ENCODE data around the gene STRN3.

The STRN3 gene

DNA sequence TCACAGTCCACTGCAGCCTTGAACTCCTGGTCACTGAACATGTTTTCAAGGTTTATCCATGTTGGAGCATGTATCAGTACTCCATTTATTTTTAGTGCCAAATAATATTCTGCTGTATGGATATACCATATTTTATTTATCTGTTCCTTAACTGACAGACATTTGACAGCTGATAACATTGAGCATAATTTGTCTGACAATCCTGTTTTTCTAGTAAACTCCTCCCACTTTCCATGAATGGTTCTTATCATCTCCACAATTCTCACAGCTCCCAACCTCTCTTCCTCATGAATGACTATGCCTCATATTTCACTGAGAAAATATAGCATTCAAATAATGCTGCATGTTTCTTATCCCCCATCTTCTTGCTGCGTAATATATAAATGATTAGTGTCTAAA lies 118.5 kb downstream of the STRN3 start:
- no peak for ATAC-seq
- TF ChIP-seq ARNTL (CRISPR knock-in tag; IDR thresholded peaks at IDR 0.05; ENCODE audit: borderline replicate concordance, low read depth) (no peak), ZNF8 (CRISPR knock-in tag; IDR thresholded peaks at IDR 0.05) (no peak), RARB (CRISPR knock-in tag; IDR thresholded peaks at IDR 0.05) (no peak), ZC3H10 (CRISPR knock-in tag; IDR thresholded peaks at IDR 0.05) (no peak), SNAI2 (CRISPR knock-in tag; IDR thresholded peaks at IDR 0.05) (no peak), CSDC2 (CRISPR knock-in tag; IDR thresholded peaks at IDR 0.05) (no peak), PPARA (CRISPR knock-in tag; IDR thresholded peaks at IDR 0.05; ENCODE audit: borderline replicate concordance) (no peak), BACH2 (CRISPR knock-in tag; IDR thresholded peaks at IDR 0.05; ENCODE audit: borderline replicate concordance) (no peak), ISL1 (CRISPR knock-in tag; IDR thresholded peaks at IDR 0.05) (no peak), CREB5 (CRISPR knock-in tag; IDR thresholded peaks at IDR 0.05; ENCODE audit: low read depth) (no peak), CSRNP3 (CRISPR knock-in tag; IDR thresholded peaks at IDR 0.05) (no peak), ZNF70 (CRISPR knock-in tag; IDR thresholded peaks at IDR 0.05) (no peak), TCF4 (CRISPR knock-in tag; IDR thresholded peaks at IDR 0.05; ENCODE audit: borderline replicate concordance) (no peak), GLIS3 (CRISPR knock-in tag; IDR thresholded peaks at IDR 0.05) (no peak), OSR1 (CRISPR knock-in tag; IDR thresholded peaks at IDR 0.05) (no peak), ZNF565 (CRISPR knock-in tag; conservative IDR thresholded peaks at IDR 0.05; ENCODE audit: low read depth) (no peak), TOX (CRISPR knock-in tag; IDR thresholded peaks at IDR 0.05; ENCODE audit: borderline replicate concordance) (no peak), TSHZ2 (CRISPR knock-in tag; IDR thresholded peaks at IDR 0.05) (no peak)
- TF ChIP-seq, protein P1, sequence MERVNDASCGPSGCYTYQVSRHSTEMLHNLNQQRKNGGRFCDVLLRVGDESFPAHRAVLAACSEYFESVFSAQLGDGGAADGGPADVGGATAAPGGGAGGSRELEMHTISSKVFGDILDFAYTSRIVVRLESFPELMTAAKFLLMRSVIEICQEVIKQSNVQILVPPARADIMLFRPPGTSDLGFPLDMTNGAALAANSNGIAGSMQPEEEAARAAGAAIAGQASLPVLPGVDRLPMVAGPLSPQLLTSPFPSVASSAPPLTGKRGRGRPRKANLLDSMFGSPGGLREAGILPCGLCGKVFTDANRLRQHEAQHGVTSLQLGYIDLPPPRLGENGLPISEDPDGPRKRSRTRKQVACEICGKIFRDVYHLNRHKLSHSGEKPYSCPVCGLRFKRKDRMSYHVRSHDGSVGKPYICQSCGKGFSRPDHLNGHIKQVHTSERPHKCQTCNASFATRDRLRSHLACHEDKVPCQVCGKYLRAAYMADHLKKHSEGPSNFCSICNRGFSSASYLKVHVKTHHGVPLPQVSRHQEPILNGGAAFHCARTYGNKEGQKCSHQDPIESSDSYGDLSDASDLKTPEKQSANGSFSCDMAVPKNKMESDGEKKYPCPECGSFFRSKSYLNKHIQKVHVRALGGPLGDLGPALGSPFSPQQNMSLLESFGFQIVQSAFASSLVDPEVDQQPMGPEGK (CRISPR knock-in tag; IDR thresholded peaks at IDR 0.05; ENCODE audit: borderline replicate concordance): no peak

GRCh38 chr14:30906752-30907658 lies 119.2 kb downstream of the STRN3 start:
- TF ChIP-seq CSRNP3 (CRISPR knock-in tag; IDR thresholded peaks at IDR 0.05): no peak
- no peak for TF ChIP-seq ARNTL (CRISPR knock-in tag; IDR thresholded peaks at IDR 0.05; ENCODE audit: borderline replicate concordance, low read depth)
- no peak for TF ChIP-seq OSR1 (CRISPR knock-in tag; IDR thresholded peaks at IDR 0.05)
- no peak for TF ChIP-seq GLIS3 (CRISPR knock-in tag; IDR thresholded peaks at IDR 0.05)
- TF ChIP-seq, protein P1 (CRISPR knock-in tag; IDR thresholded peaks at IDR 0.05; ENCODE audit: borderline replicate concordance): no peak
- no peak for TF ChIP-seq CREB5 (CRISPR knock-in tag; IDR thresholded peaks at IDR 0.05; ENCODE audit: low read depth)
- no peak for TF ChIP-seq PPARA (CRISPR knock-in tag; IDR thresholded peaks at IDR 0.05; ENCODE audit: borderline replicate concordance)
- TF ChIP-seq RARB (CRISPR knock-in tag; IDR thresholded peaks at IDR 0.05): no peak
- no peak for TF ChIP-seq TCF4 (CRISPR knock-in tag; IDR thresholded peaks at IDR 0.05; ENCODE audit: borderline replicate concordance)
- no peak for TF ChIP-seq ZNF565 (CRISPR knock-in tag; conservative IDR thresholded peaks at IDR 0.05; ENCODE audit: low read depth)
- TF ChIP-seq ZFP30 (CRISPR knock-in tag; IDR thresholded peaks at IDR 0.05): no peak
- TF ChIP-seq ZC3H10 (CRISPR knock-in tag; IDR thresholded peaks at IDR 0.05): no peak
- TF ChIP-seq, protein P2, sequence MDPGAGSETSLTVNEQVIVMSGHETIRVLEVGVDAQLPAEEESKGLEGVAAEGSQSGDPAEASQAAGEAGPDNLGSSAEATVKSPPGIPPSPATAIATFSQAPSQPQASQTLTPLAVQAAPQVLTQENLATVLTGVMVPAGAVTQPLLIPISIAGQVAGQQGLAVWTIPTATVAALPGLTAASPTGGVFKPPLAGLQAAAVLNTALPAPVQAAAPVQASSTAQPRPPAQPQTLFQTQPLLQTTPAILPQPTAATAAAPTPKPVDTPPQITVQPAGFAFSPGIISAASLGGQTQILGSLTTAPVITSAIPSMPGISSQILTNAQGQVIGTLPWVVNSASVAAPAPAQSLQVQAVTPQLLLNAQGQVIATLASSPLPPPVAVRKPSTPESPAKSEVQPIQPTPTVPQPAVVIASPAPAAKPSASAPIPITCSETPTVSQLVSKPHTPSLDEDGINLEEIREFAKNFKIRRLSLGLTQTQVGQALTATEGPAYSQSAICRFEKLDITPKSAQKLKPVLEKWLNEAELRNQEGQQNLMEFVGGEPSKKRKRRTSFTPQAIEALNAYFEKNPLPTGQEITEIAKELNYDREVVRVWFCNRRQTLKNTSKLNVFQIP (CRISPR knock-in tag; IDR thresholded peaks at IDR 0.05; ENCODE audit: borderline replicate concordance, low read depth): no peak
- no peak for TF ChIP-seq CSDC2 (CRISPR knock-in tag; IDR thresholded peaks at IDR 0.05)
- no peak for TF ChIP-seq SNAI2 (CRISPR knock-in tag; IDR thresholded peaks at IDR 0.05)
- TF ChIP-seq ZFP3 (CRISPR knock-in tag; IDR thresholded peaks at IDR 0.05): no peak
- TF ChIP-seq BACH2 (CRISPR knock-in tag; IDR thresholded peaks at IDR 0.05; ENCODE audit: borderline replicate concordance): no peak
- TF ChIP-seq ISL1 (CRISPR knock-in tag; IDR thresholded peaks at IDR 0.05): no peak
- ATAC-seq: peak; percentile 83

Data from SK-N-SH treated with all-trans-retinoic acid at 6 μM for 48 hours (cell line).